Measurements from ENCODE around the gene ADAM21.

DNA sequence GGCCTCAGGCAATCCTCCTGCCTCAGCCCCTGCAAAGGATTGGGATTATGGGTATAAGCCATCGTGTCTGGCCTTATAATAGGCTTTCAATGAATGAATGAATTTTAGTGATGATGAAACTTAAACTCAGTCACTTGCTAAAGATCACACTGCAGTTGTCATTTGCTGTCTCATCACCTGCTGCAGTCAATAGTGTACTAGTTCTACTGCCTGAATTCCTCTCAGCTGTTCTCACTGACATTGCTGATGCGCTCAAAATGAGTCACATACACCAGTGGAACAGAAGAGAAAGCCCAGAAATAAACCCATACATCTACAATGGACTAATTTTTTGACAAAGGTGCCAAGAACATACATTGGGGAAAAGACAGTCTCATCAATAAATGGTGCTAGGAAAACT lies 29.4 kb upstream of the ADAM21 start:
- TF ChIP-seq CREB1 (IDR thresholded peaks at IDR 0.05; ENCODE audit: low read depth) (no peak), EP300 (IDR thresholded peaks at IDR 0.05; ENCODE audit: borderline replicate concordance) (no peak), RAD21 (IDR thresholded peaks at IDR 0.05; ENCODE audit: low read depth) (no peak), ZBTB7A (IDR thresholded peaks at IDR 0.05; ENCODE audit: low read depth) (no peak), YY1 (IDR thresholded peaks at IDR 0.05; ENCODE audit: low read depth) (no peak), CEBPB (IDR thresholded peaks at IDR 0.05) (no peak), FOXM1 (IDR thresholded peaks at IDR 0.05; ENCODE audit: borderline replicate concordance, low read depth) (no peak), TAF1 (IDR thresholded peaks at IDR 0.05; ENCODE audit: low read depth) (no peak), TEAD4 (IDR thresholded peaks at IDR 0.05) (no peak), NFIC (IDR thresholded peaks at IDR 0.05) (no peak), EGR1 (IDR thresholded peaks at IDR 0.05) (no peak)
- TF ChIP-seq, protein P1, sequence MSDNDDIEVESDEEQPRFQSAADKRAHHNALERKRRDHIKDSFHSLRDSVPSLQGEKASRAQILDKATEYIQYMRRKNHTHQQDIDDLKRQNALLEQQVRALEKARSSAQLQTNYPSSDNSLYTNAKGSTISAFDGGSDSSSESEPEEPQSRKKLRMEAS (IDR thresholded peaks at IDR 0.05), result no peak
- TF ChIP-seq, protein P2, sequence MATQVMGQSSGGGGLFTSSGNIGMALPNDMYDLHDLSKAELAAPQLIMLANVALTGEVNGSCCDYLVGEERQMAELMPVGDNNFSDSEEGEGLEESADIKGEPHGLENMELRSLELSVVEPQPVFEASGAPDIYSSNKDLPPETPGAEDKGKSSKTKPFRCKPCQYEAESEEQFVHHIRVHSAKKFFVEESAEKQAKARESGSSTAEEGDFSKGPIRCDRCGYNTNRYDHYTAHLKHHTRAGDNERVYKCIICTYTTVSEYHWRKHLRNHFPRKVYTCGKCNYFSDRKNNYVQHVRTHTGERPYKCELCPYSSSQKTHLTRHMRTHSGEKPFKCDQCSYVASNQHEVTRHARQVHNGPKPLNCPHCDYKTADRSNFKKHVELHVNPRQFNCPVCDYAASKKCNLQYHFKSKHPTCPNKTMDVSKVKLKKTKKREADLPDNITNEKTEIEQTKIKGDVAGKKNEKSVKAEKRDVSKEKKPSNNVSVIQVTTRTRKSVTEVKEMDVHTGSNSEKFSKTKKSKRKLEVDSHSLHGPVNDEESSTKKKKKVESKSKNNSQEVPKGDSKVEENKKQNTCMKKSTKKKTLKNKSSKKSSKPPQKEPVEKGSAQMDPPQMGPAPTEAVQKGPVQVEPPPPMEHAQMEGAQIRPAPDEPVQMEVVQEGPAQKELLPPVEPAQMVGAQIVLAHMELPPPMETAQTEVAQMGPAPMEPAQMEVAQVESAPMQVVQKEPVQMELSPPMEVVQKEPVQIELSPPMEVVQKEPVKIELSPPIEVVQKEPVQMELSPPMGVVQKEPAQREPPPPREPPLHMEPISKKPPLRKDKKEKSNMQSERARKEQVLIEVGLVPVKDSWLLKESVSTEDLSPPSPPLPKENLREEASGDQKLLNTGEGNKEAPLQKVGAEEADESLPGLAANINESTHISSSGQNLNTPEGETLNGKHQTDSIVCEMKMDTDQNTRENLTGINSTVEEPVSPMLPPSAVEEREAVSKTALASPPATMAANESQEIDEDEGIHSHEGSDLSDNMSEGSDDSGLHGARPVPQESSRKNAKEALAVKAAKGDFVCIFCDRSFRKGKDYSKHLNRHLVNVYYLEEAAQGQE (IDR thresholded peaks at IDR 0.05; ENCODE audit: low read depth), result no peak

Measured in Ishikawa (cell line).